HG02981 (cell line): ENCODE data around the gene PCYOX1L.

Experiments
- ATAC-seq: cut with Tn5 transposase; IDR thresholded peaks from one replicate; pipeline ENCODE4 v1.9.1; 2021; ENCODE audit warnings: mild to moderate bottlenecking, moderate library complexity; ENCODE audit not compliant: unreplicated experiment

PCYOX1L gene

DNA sequence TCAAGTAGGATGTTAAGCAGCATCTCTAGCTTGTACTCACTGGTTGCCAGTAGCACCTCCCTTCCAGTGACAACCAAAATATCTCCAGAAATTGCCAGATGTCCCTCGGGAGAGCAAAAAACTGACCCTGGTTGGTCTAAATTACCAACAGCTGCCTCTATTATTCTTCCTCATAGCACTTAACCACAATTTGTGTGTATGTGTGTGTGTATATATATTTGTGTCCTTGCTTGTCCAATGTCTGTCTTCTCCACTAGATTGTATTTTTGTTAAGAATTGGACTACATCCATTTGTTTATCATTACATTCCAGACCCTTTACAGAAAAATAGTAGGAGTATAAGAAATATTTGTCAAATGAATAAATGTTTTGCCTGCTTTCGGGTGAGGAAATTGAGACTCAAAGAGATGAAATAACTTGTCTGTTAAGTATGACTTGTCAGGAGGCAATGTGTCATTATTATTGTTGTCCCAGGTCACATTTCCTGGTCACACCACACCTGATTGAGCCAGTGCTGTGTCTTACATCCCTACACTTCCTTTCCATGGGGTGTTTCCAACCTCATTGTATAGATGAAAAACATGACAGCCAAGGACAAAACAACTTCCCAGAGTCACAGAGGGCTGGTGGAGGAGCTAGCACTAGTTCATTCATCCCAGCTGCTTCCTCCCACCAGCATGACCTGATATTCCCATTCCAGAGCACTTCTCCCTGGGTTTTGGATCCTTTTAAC is 24.0 kb upstream of the PCYOX1L start:
- ATAC-seq, result no peak

DNA sequence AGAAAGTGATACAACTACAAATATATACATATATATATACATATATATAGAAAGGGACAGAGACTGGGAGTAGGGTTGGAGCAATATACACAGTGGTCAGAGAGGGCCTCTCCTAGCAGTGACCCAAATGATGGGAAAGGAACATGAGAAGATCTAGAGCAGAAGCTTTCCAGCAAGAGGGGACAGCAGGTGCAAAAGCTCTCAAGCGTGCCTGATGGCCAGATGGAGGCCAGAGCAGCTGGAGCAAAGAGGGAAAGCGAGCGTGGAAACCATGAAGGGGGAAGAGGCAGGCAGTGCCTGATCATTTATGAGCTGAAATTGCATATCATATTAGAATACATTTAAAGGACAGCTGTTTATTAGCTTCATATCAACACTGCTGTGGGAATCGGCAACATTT is 20.1 kb upstream of the PCYOX1L start:
- ATAC-seq, result no peak

DNA sequence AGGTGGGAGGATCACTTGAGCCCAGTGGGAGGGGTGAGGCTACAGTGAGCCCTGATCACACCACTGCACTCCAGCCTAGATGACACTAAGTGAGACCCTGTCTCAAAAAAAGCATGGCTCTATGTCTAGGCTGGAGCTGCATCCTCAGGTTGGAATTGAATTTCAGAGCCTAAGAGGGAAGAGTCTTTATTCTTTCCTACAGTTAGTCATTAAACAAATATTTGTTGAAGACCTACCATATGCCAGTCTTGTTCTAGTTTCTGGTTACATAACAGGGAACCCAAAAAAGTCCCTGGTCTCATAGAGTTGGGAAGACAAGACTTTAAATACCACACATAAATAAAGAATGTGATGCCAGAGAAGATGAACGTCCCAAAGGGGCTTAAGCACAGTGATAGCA is 19.5 kb upstream of the PCYOX1L start:
- ATAC-seq, result no peak

DNA sequence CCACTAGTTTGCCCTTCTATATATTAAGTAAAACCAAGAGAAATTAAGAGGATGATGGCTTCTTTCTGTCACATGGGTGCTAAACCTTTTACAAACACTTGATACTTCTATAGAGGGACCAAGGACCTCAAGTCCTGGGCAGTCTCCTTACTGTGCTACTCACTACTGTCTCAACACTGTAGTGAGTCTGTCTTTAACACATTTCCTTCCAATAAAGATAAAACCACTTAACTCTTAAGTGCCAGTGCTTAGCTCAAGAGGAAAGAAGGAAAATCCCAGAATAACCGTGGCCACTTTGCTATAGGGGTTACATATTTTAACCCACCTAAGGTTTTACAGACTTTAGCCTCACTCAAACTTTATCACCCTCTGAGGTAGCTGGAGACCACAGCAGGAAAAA is 16.9 kb upstream of the PCYOX1L start:
- ATAC-seq, result no peak

DNA sequence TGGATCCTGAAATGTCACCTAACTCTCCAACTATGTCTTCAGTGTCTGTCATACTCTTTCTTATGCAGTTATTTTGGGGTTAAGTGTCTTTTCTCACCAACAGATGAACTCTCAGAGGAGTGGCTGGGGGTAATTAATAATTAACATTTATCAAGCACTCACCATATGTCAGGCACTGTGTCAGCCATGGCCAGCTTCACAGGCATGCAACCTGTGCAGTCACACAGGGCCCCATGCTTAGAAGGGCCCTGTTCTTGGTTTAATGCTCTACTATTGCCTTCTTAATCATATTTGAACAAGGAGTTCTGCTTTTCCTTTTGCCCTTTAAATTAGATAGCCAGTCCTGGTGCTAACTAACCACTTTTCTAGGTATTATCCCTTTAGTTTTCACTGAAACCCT is 16.0 kb upstream of the PCYOX1L start:
- peak; percentile 41 for ATAC-seq

DNA sequence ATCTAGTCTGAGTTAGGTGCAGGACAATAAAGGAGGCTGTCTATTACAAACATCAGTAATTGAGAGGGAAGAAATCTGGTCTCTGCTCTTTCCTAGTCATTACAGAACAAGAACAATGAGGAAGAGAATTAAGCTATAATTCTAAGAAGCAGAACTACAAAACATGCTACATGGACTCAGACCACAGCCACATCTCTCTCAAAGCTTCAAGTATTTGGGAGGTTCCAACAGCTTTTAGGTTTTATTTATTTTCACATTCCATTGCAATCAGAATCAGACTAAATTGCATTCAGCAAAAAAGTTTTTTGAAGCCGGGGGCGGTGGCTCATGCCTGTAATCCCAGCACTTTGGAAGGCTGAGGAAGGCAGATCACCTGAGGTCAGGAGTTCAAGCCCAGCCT is 13.7 kb upstream of the PCYOX1L start:
- no peak for ATAC-seq

DNA sequence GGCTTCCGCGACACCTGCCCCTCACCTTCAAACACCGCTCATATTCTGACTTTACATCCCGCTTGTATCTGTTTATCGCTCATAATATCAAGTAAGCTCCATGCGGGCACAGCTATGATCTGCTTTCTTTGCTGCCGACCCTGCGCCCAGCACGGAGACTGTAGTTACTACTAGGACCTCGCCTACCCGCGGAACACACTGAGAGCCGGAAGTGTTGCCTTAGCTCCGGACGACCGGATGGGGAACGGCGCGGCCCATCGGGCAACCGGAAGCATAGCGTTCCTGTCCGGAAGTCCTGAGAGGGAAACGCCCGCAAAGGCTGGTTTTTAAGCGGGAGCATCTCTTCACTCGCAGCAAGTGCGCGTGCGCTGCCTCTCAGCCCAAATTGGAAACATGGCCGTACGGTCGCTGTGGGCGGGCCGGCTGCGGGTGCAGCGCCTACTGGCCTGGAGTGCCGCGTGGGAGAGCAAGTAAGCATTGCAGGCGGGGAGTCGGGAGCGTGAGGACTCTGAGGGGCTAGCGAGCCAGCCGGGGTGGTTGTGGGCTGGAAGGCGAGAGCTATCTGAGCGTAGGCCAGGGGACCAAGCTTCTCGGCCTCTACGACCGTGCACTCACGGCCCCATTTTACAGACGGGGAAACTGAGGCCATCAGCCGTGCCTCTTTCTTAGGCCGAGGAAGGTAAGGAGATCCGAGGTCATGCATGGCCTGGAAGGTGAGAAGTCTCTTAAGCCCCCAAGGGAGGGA is 12.5 kb upstream of the PCYOX1L start, which contains the start of gene GRPEL2:
GRPEL2 (plus strand) TSS at position 353 of the 745 bp plus-strand sequence; CDS start at position 394, 41 bp downstream.
- ATAC-seq, result peak; percentile 92

DNA sequence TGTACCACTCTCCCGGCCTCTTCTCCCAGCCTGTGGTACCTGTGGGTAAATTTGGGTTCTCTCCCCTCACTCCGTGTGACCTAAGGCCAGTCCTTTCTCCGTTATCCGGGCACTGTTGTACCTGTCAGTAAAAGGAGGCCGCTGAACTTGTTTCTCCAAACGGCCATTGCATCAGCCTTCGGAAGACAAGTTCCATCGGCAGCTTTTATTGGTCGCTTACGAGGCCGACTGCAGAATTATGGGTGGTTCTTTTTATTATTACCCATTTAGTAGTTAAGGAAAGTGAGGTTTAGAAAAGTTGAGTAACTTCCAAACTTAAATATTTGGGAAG is 12.0 kb upstream of the PCYOX1L start:
- no peak for ATAC-seq

DNA sequence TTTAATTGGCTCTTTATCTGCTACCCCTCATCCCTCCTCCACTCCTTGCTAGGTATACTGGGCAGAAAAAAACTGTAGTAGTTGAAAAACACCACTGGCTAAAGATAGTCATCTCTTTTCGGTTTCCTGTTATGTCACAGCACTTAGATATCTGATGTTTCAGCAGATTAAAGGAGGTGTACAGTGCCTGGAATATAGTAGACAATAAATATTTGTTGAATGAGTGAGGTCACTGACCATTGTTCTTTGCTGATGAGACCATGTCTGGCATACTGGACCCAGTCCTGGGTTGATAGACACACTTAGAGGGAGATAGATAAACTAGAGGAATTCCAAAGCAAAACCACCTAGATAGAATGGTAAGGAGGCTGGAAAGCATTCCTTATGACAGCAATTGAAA is 9.3 kb upstream of the PCYOX1L start:
- ATAC-seq, result no peak

DNA sequence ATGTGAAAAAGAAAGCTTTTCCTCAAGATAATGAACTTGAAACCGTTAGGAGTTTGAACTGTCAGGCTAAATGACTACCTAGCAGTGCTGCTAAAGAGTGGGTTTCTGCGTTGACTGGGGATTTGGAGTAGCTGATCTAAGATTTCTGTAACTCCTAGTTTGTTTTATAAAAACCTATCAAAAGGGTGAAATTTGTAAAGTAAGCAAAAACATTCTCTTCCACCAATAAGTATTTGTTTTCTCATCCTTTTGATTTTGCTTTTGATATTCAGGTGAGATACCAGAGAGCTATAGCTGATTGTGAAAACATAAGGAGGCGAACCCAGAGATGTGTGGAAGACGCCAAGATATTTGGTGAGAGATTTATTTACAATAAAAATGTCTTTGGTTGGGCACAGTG is 8.5 kb upstream of the PCYOX1L start:
- ATAC-seq, result no peak

DNA sequence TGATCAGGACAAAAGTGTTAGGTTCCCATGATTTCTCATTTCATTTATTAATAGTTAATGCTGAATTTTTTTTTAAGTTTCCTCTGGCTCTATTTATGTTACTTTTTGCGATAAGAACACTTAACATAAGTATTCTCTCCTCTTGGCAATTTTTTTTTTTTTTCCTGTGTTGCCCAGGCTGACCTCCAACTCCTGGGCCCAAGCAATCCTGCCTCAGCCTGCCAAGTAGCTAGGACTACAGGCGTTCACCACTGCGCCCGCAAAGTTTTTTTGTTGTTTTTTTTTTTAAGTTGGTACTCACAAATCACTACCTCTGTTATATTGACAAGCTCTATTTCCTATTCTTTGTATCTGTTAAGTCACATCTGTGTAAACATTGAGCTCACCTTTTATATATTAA is 5.7 kb upstream of the PCYOX1L start:
- no peak for ATAC-seq

DNA sequence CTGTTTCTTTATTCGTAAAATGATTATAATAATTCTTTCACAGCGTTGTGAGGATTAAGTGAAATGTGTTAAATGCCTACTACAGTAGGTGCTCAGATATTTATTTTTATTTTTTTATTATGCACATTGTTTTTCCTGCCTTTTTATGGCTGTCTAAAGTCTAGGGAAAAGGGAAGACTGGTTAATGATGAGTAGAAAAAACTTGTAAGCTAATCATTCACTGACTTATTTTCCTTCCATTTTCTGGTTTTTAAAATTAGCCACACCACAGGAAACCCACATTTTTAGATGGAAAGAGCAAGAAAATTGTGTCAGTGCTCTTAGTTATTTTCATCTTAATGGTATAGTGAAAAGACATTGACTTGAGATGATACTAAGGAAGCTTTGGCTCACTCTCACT is 3.9 kb upstream of the PCYOX1L start:
- no peak for ATAC-seq

DNA sequence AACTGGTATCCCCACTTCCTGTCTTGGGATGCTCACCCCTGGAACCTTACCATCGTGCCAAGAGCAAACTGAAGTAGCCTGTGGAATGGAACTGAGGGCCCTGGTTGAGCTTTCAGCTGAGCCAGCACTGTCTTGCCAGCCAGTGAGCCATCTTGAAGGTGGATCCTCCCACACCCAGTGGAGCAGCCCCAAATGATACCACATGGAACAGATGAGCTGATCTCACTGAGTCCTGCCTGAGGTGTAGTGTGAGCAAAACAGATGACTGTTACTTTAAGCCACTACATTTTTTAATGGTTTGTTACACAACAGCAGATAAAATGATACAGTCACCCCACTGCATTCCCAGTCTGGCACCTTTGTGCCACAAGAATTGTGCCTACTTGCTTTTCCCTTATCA is 2.2 kb upstream of the PCYOX1L start:
- no peak for ATAC-seq

DNA sequence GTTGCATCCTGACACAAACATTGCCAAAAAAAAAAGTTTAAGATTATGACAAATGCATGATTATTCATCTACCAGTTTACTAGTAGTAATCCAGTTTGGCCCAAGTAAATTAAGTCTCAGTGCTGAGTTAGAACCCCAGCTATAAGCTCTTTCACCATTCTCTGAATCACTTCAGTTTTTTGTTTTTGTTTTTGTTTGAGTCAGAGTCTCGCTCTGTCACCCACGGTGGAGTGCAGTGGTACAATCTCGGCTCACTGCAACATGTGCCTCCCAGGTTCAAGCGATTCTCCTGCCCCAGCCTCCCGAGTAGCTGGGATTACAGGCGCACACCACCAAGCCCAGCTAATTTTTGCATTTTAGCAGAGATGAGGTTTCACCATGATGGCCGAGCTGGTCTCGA is 1.5 kb upstream of the PCYOX1L start:
- ATAC-seq, result no peak

DNA sequence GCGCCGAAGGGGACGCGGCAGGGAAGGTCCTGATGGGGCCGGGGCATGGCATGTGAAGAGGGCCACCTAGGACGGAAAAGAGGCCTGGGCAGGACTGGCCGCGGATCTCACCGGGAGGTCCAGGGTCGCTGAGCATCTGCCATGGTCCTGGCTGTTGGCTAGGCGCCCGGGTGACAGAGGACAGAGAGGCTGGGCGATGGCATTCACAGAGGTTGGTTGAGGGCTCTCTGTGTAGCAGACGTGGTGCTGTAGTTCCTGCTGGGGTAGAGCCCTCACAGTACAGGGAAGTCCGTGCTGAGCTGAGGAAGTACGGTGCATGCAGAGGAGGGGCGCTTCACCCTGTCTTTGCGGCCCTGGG is 427 bp downstream of the PCYOX1L start:
- peak; percentile 6 for ATAC-seq

DNA sequence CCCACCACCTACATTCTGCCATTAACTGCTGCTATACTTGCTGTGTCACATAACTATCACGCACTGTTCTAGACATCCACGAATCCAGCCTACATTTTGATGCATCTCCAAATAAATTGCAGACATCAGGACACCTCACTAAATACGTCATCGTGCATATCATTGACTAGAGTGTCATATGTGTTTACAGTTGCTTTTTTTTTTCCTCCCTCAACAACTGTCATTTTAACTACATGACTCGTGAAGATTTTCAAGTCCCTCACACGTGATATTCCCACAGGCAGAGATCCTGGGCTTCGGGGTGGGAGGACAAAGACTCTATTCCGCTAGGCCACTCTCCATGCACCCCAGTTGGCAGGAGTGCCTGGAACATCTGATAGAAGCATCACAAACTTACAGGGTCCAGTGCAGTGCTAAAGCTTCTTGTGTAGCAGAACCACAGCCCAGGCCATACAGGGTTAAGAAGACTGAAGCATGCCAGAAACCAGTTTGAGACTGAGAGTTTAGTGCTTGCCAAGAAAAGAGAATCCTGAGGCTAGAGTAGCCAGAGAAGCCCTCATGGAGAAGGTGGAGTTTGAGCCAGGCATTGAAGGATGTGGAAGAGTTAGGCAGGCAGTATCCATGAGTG is 1.1 kb downstream of the PCYOX1L start:
- no peak for ATAC-seq

DNA sequence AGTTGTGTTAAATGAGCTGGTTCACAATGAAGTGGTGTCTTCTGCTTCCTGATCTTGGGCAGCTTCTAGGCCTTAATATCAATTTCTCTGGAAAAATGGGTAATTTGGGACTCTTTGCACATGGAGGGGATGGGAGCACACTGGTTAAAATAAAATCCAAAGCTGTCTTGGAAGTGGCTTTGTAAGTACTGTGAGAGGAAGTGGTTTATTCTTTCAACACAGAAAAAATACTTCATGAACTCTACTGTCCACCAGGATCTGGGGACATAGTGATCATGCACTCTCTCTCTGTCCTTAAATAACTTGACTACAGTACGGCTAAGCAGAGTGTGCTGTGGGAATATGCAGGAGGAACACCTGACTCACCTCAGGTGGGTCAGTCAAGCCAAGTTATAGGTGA is 2.4 kb downstream of the PCYOX1L start:
- no peak for ATAC-seq

DNA sequence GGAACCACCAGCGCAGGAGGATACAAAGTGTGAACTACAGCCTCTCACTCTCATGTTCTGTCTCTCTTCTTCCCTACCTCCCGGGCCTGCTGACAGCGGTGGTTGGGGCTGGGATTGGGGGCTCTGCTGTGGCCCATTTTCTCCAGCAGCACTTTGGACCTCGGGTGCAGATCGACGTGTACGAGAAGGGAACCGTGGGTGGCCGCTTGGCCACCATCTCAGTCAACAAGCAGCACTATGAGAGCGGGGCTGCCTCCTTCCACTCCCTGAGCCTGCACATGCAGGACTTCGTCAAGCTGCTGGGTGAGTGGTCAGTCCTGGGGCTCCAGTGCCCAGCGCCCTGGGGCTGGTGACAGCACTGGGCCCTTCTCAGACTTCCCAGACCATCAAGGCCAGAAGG is 4.7 kb downstream of the PCYOX1L start:
- ATAC-seq, result no peak

DNA sequence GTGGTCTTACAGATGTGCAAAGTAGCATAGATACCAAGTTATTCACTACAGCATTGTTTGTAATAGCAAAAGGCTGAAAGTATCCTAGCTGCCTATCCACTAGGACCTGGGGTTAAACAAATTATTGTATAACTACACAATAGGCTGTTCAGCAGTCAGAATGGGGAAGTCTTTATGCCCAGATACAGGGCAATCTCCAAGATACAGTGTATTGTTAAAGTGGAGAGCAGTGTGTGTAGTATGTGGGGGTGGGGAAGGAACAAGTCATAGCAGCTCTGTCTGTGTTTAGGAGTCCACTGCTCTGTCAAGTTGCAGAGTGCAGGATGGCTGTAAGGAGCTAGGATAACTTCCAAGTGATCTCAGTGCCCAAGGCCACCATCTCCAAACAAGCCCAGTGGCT is 5.5 kb downstream of the PCYOX1L start:
- no peak for ATAC-seq

DNA sequence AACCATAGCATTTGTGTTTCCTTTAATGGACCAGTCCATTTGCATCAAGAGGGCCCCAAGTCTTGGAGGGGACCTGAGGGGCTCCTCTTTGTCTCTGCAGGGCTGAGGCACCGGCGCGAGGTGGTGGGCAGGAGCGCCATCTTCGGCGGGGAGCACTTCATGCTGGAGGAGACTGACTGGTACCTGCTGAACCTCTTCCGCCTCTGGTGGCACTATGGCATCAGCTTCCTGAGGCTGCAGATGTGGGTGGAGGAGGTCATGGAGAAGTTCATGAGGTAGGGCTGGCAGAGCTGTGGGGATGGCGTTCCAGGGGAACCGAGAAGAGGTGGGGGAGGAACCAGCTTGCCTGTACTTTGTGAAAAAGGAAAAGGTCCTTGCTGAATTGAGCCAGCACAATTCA is 6.1 kb downstream of the PCYOX1L start:
- ATAC-seq, result no peak

DNA sequence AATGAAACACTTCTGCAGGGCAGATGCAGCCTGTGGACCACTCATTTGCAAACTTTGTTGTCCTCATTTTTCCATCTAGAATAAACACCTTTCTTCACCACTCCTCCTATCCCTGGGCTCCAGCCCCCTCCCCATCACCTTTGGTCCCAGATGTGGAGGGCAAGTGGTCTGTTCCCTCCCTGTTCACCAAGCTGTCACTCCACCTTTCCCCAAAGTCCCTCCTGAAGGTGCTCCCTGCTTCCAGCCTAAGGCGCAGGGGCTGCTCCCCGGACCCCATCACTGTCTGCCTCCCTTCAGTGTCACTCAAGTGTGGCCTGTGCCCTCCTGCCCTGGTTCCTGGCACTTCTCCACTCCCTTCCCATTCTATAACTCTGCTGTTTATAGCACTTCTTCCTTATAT is 6.9 kb downstream of the PCYOX1L start:
- no peak for ATAC-seq

DNA sequence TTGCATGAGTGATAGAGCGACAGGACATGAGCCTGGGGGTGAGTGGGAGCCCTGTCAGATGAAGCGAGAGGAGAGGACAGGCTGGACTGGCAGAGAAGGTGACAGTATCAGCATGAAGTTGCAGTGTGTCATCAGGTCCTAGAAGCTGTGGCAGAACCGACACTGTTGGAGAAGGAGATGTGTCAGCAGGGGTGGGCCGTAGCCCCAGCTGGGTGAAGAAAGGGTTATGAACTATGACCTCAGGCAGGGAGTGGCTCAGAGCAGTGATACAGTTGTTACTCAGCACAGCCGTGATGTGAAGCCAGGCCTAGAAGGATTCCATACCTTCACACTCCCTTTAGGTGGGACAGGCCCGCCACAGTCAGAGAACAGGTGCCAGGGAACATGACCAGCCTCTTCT is 7.6 kb downstream of the PCYOX1L start:
- no peak for ATAC-seq
